Upper lobe of left lung (tissue), 4 donors: ENCODE measurements around the gene RFX2.

Experiments used
- POLR2A ChIP-seq, 4 donors: fragments of 450-650 bp; IDR thresholded peaks; one replicate each; pipeline ENCODE4 v1.5.1; 2016 to 2017; ENCODE audit warnings: antibody characterized with exemption in 4 of 4, mild to moderate bottlenecking in 2 of 4
- POLR2AphosphoS5 ChIP-seq, 2 donors: sonication (generic); formaldehyde crosslinking; IDR thresholded peaks; one replicate each; pipeline ENCODE4 v1.5.1; 2017; ENCODE audit warnings: antibody characterized with exemption in 2 of 2
- TF ChIP-seq, protein P1 (sequence below), 6 experiments: fragments of 450-650 bp in 4 of 6; fragments of 200-600 bp in 2 of 6; sonication (generic) in 2 of 6; IDR thresholded peaks; one replicate each; pipeline ENCODE4 v1.5.1; 2016 to 2019; ENCODE audit warnings: antibody characterized with exemption in 6 of 6

GRCh38 chr19:5960005-5961001 lies 150.0 kb downstream of the RFX2 start:
- TF ChIP-seq, protein P1, sequence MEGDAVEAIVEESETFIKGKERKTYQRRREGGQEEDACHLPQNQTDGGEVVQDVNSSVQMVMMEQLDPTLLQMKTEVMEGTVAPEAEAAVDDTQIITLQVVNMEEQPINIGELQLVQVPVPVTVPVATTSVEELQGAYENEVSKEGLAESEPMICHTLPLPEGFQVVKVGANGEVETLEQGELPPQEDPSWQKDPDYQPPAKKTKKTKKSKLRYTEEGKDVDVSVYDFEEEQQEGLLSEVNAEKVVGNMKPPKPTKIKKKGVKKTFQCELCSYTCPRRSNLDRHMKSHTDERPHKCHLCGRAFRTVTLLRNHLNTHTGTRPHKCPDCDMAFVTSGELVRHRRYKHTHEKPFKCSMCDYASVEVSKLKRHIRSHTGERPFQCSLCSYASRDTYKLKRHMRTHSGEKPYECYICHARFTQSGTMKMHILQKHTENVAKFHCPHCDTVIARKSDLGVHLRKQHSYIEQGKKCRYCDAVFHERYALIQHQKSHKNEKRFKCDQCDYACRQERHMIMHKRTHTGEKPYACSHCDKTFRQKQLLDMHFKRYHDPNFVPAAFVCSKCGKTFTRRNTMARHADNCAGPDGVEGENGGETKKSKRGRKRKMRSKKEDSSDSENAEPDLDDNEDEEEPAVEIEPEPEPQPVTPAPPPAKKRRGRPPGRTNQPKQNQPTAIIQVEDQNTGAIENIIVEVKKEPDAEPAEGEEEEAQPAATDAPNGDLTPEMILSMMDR (IDR thresholded peaks at IDR 0.05), result no peak
- no peak for TF ChIP-seq POLR2A (IDR thresholded peaks at IDR 0.05)
- no peak for TF ChIP-seq POLR2AphosphoS5 (IDR thresholded peaks at IDR 0.05)
